ENCODE data around the gene APOL4. TPM values are rescaled to one million over a fixed set of nuclear protein-coding genes. Genes with fewer than 3 reads are reported as not detected.

The APOL4 gene
- total RNA-seq, 2 experiments from 2014 or later: 0.18 TPM

DNA sequence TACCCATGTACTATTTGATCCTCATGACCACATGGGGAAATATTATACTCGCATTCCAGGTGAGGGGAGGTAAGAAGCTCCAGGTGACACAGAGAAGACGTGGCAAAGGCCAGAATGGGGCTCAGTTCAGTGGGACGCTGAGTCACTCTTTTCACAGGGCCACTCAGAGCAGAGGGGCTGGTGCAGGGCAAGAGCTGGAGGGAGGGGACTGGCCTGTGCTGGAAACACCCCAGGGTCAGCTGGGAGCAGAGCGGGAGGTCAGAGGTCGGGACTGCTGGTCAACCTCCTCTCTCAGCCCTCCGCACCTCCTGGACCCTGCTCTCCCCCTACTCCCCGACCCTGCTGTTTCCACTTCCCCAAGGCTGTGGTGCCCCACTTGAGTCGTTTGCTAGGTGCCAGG is 53.2 kb downstream of the APOL4 start:
- Mint-ChIP-seq H3K27me3 (no peaks in the 10 kb centered on the region), H3K27ac (peak overlapping the region; percentile 50), H3K36me3 (ENCODE audit: low read depth) (peaks cover 19% of the 10 kb centered on the region), H3K4me1 (ENCODE audit: low read depth) (peaks cover 51% of the 10 kb centered on the region), H3K9me3 (peaks cover 7% of the 10 kb centered on the region), H3K4me3 (no peak overlapping the region)
- POLR2A ChIA-PET: interaction anchor here (0.6 to 1.3 kb wide), 2 partner anchors 8 to 92 kb away, joined by 3 read pairs; no protein-coding TSS in a partner anchor
- DNase-seq (no peak), ATAC-seq (no peak)
- TF ChIP-seq, protein P1, sequence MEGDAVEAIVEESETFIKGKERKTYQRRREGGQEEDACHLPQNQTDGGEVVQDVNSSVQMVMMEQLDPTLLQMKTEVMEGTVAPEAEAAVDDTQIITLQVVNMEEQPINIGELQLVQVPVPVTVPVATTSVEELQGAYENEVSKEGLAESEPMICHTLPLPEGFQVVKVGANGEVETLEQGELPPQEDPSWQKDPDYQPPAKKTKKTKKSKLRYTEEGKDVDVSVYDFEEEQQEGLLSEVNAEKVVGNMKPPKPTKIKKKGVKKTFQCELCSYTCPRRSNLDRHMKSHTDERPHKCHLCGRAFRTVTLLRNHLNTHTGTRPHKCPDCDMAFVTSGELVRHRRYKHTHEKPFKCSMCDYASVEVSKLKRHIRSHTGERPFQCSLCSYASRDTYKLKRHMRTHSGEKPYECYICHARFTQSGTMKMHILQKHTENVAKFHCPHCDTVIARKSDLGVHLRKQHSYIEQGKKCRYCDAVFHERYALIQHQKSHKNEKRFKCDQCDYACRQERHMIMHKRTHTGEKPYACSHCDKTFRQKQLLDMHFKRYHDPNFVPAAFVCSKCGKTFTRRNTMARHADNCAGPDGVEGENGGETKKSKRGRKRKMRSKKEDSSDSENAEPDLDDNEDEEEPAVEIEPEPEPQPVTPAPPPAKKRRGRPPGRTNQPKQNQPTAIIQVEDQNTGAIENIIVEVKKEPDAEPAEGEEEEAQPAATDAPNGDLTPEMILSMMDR (IDR thresholded peaks at IDR 0.05): no peak
- CTCF ChIA-PET: interaction anchor here (1.2 to 9.3 kb wide), 2 partner anchors 32 kb away, joined by 5 to 115 read pairs; no protein-coding TSS in a partner anchor
- intact Hi-C loops (cut with micrococcal nuclease): no loop called here

GRCh38 chr22:36147196-36147791 is 54.3 kb downstream of the APOL4 start:
- Mint-ChIP-seq H3K27ac (peak overlapping the region; percentile 42), H3K36me3 (ENCODE audit: low read depth) (peaks cover 17% of the 10 kb centered on the region), H3K4me1 (ENCODE audit: low read depth) (peaks cover 44% of the 10 kb centered on the region), H3K9me3 (peaks cover 6% of the 10 kb centered on the region), H3K4me3 (no peak overlapping the region), H3K27me3 (no peaks in the 10 kb centered on the region)
- no peak for DNase-seq
- TF ChIP-seq, protein P1 (IDR thresholded peaks at IDR 0.05): no peak
- intact Hi-C loops (cut with micrococcal nuclease): no loop called here
- ChIA-PET CTCF (interaction anchor here (9.3 kb wide), 1 partner anchor 33 kb away, joined by 115 read pairs; no protein-coding TSS in a partner anchor), POLR2A (no interaction called here)
- ATAC-seq: no peak

GRCh38 chr22:36145881-36146280 is 55.7 kb downstream of the APOL4 start:
- Mint-ChIP-seq H3K9me3 (no peaks in the 10 kb centered on the region), H3K36me3 (ENCODE audit: low read depth) (peaks cover 13% of the 10 kb centered on the region), H3K27me3 (no peaks in the 10 kb centered on the region), H3K27ac (peak overlapping the region; percentile 49), H3K4me1 (ENCODE audit: low read depth) (peaks cover 31% of the 10 kb centered on the region), H3K4me3 (no peak overlapping the region)
- intact Hi-C loops (cut with micrococcal nuclease): loop anchor here (1.0 kb wide), 1 partner anchor 34 kb away; no protein-coding TSS in a partner anchor
- TF ChIP-seq, protein P1 (IDR thresholded peaks at IDR 0.05): no peak
- POLR2A ChIA-PET: no interaction called here
- DNase-seq: no peak
- CTCF ChIA-PET: interaction anchor here (0.8 to 9.3 kb wide), 5 partner anchors 8 to 40 kb away, joined by 3 to 115 read pairs (median 3); partner anchors contain the start of gene APOL3
- ATAC-seq: no peak

- TF ChIP-seq, protein P1 (IDR thresholded peaks at IDR 0.05): peak; percentile 80
- H3K4me1 Mint-ChIP-seq (ENCODE audit: low read depth): peaks cover 24% of the 10 kb centered on the region
- H3K27me3 Mint-ChIP-seq: no peaks in the 10 kb centered on the region
- intact Hi-C loops (cut with micrococcal nuclease): loop anchor here (1.0 kb wide), 1 partner anchor 35 kb away; no protein-coding TSS in a partner anchor
- H3K9me3 Mint-ChIP-seq: no peaks in the 10 kb centered on the region
- H3K27ac Mint-ChIP-seq: no peak overlapping the region
- ATAC-seq: peak; percentile 78
- ChIA-PET POLR2A (no interaction called here), CTCF (interaction anchor here (0.7 to 9.3 kb wide), 11 partner anchors 9 to 95 kb away, joined by 3 to 115 read pairs (median 3); partner anchors contain the start of genes APOL2 and APOL3)
- no peak overlapping the region for H3K4me3 Mint-ChIP-seq
- DNase-seq: peak; percentile 63
- H3K36me3 Mint-ChIP-seq (ENCODE audit: low read depth): peaks cover 19% of the 10 kb centered on the region
Measured at GRCh38 chr22:36144886-36145541, 56.6 kb downstream of the APOL4 start.

- H3K36me3 Mint-ChIP-seq (ENCODE audit: low read depth): peaks cover 22% of the 10 kb centered on the region
- no peak overlapping the region for H3K27ac Mint-ChIP-seq
- CTCF ChIA-PET: interaction anchor here (0.8 to 9.3 kb wide), 7 partner anchors 8 to 93 kb away, joined by 3 to 115 read pairs (median 3); partner anchors contain the start of gene APOL3
- H3K9me3 Mint-ChIP-seq: no peaks in the 10 kb centered on the region
- POLR2A ChIA-PET: interaction anchor here (0.8 kb wide), 1 partner anchor 9 kb away, joined by 4 read pairs; no protein-coding TSS in a partner anchor
- TF ChIP-seq, protein P1 (IDR thresholded peaks at IDR 0.05): no peak
- intact Hi-C loops (cut with micrococcal nuclease): no loop called here
- ATAC-seq: no peak
- no peak overlapping the region for H3K4me3 Mint-ChIP-seq
- DNase-seq: no peak
- H3K4me1 Mint-ChIP-seq (ENCODE audit: low read depth): peaks cover 20% of the 10 kb centered on the region
- no peaks in the 10 kb centered on the region for H3K27me3 Mint-ChIP-seq
Measured at GRCh38 chr22:36143956-36144355, 57.7 kb downstream of the APOL4 start.

Measured in activated CD8-positive, alpha-beta T cell treated with anti-CD3 and anti-CD28 coated beads for 36 hours (primary cell).